Caco-2 (cell line): Measurements from ENCODE around the gene TRMT61A. TPM values are rescaled to one million over a fixed set of nuclear protein-coding genes. Genes with fewer than 3 reads are reported as not detected.

Source experiments
- BruUV-seq: library from RNA; stranded (reverse); fragments of 400-500 nt; replicated peaks from 2 replicates; lab custom pipeline; 2021; lab: Mats Ljungman, UMichigan
- CTCF ChIA-PET: fragments of 300-600 bp; sonication (Branson Sonifier 250); formaldehyde crosslinking; loops from one replicate; lab custom pipeline; 2022; ENCODE audit warnings: antibody characterized with exemption; lab: Charles Lee
- POLR2A ChIA-PET: fragments of 300-600 bp; sonication (Branson Sonifier 250); formaldehyde crosslinking; loops from one replicate; lab custom pipeline; 2022; ENCODE audit warnings: antibody characterized with exemption; lab: Charles Lee
- DNase-seq, 2 experiments: peaks; one replicate each; pipeline versions ENCODE4 v3.0.0 to v3.0.0-alpha.2; 2020 to 2022
- H3K27me3 ChIP-seq: replicated peaks from 2 replicates; pipeline ENCODE4 v1.6.0; 2011; ENCODE audit warnings: low read length; ENCODE audit not compliant: control insufficient read depth, insufficient read depth
- H3K36me3 ChIP-seq: 2 replicates; pipeline ENCODE4 v1.5.1; 2011; ENCODE audit warnings: low read length; ENCODE audit not compliant: control insufficient read depth, insufficient read depth
- H3K4me1 ChIP-seq: fragments of 250-450 bp; sonication (Bioruptor Pico); 2 replicates; pipeline ENCODE4 v1.5.1; 2020; ENCODE audit warnings: mild to moderate bottlenecking
- H3K4me3 ChIP-seq: 2 replicates; pipeline ENCODE4 v1.5.1; 2011; ENCODE audit warnings: low read depth, mild to moderate bottlenecking, control low read depth, low read length
- H3K9me3 ChIP-seq: fragments of 250-450 bp; sonication (Bioruptor Pico); 2 replicates; pipeline ENCODE4 v1.5.1; 2020; ENCODE audit warnings: mild to moderate bottlenecking, moderate library complexity
- H3K27ac Mint-ChIP-seq: one replicate; pipeline ENCODE4 v1.8.0; 2022; ENCODE audit warnings: mixed read lengths; ENCODE audit not compliant: unreplicated experiment
- H3K27me3 Mint-ChIP-seq: one replicate; pipeline ENCODE4 v1.8.0; 2022; ENCODE audit warnings: mixed read lengths; ENCODE audit not compliant: insufficient read depth, unreplicated experiment
- H3K36me3 Mint-ChIP-seq: one replicate; pipeline ENCODE4 v1.8.0; 2022; ENCODE audit warnings: mild to moderate bottlenecking, mixed read lengths; ENCODE audit not compliant: insufficient read depth, unreplicated experiment
- H3K4me1 Mint-ChIP-seq: one replicate; pipeline ENCODE4 v1.8.0; 2022; ENCODE audit warnings: low read depth, mixed read lengths; ENCODE audit not compliant: unreplicated experiment
- H3K4me3 Mint-ChIP-seq: one replicate; pipeline ENCODE4 v1.8.0; 2022; ENCODE audit warnings: mild to moderate bottlenecking, moderate library complexity, mixed read lengths; ENCODE audit not compliant: unreplicated experiment
- H3K9me3 Mint-ChIP-seq: one replicate; pipeline ENCODE4 v1.8.0; 2022; ENCODE audit warnings: mixed read lengths; ENCODE audit not compliant: unreplicated experiment
- CTCF ChIP-seq, 2 experiments: fragments of 200-600 bp in 1 of 2; IDR thresholded peaks; 1 replicate in 1 of 2; 2 replicates in 1 of 2; pipeline versions ENCODE4 v1.5.1 to v1.8.0; 2011 to 2022; ENCODE audit warnings: antibody characterized with exemption in 1 of 2, control low read depth in 1 of 2, inconsistent platforms in 1 of 2, low read depth in 1 of 2, low read length in 1 of 2, mild to moderate bottlenecking in 1 of 2, moderate library complexity in 1 of 2; ENCODE audit not compliant: insufficient read depth in 1 of 2, severe bottlenecking in 1 of 2, unreplicated experiment in 1 of 2
- intact Hi-C: fragments of 100-400 bp; cut with micrococcal nuclease; formaldehyde crosslinking; loops from one replicate; pipeline ENCODE4 v1.10.0; 2022; ENCODE audit not compliant: unreplicated experiment
- total RNA-seq: library from RNA; stranded (reverse); gene quantifications from 2 replicates; pipeline ENCODE4 v1.2.3, GENCODE V29; 2022

Gene TRMT61A
- total RNA-seq, 1 experiment from 2014 or later, result 22.3 TPM

GRCh38 chr14:103578401-103579075, 49.5 kb downstream of the TRMT61A start:
- ChIA-PET CTCF (no interaction called here), POLR2A (no interaction called here)
- intact Hi-C loops, result loop anchor here (10.0 kb wide), 1 partner anchor 86 kb away; no protein-coding TSS in a partner anchor
- peaks cover 51% of the 10 kb centered on the region for H3K36me3 Mint-ChIP-seq
- Histone ChIP-seq H3K36me3 (peaks cover 3% of the 10 kb centered on the region), H3K27me3 (no peaks in the 10 kb centered on the region), H3K4me3 (no peak overlapping the region), H3K4me1 (no peaks in the 10 kb centered on the region), H3K9me3 (no peaks in the 10 kb centered on the region)
- DNase-seq, result no peak
- H3K27ac Mint-ChIP-seq, result no peak overlapping the region
- TF ChIP-seq CTCF (IDR thresholded peaks at IDR 0.05; ENCODE audit: insufficient read depth in 1 of 2, low read depth in 1 of 2, low read length in 1 of 2, severe bottlenecking in 1 of 2, unreplicated experiment in 1 of 2), result no peak
- no TSS peak for BruUV-seq
- H3K4me3 Mint-ChIP-seq, result no peak overlapping the region
- H3K9me3 Mint-ChIP-seq, result no peaks in the 10 kb centered on the region
- no peaks in the 10 kb centered on the region for H3K27me3 Mint-ChIP-seq
- no peaks in the 10 kb centered on the region for H3K4me1 Mint-ChIP-seq

- Histone ChIP-seq H3K36me3 (no peaks in the 10 kb centered on the region; the same call in 1 of the 2 replicates), H3K27me3 (no peaks in the 10 kb centered on the region), H3K4me3 (no peak overlapping the region), H3K4me1 (no peaks in the 10 kb centered on the region), H3K9me3 (no peaks in the 10 kb centered on the region)
- TF ChIP-seq CTCF (IDR thresholded peaks at IDR 0.05; ENCODE audit: insufficient read depth in 1 of 2, low read depth in 1 of 2, low read length in 1 of 2, severe bottlenecking in 1 of 2, unreplicated experiment in 1 of 2), result no peak
- BruUV-seq, result no TSS peak
- Mint-ChIP-seq H3K27ac (no peak overlapping the region), H3K27me3 (no peaks in the 10 kb centered on the region), H3K9me3 (no peaks in the 10 kb centered on the region), H3K4me1 (no peaks in the 10 kb centered on the region), H3K36me3 (peaks cover 41% of the 10 kb centered on the region), H3K4me3 (no peak overlapping the region)
- CTCF ChIA-PET, result no interaction called here
- POLR2A ChIA-PET, result no interaction called here
- DNase-seq, result no peak
- intact Hi-C loops, result no loop called here
These were observed 52.2 kb downstream of the TRMT61A start for GRCh38 chr14:103581206-103581605.

GRCh38 chr14:103581954-103582703, 53.1 kb downstream of the TRMT61A start:
- intact Hi-C loops, result no loop called here
- H3K4me3 Mint-ChIP-seq, result no peak overlapping the region
- no peaks in the 10 kb centered on the region for H3K9me3 ChIP-seq
- H3K27me3 Mint-ChIP-seq, result no peaks in the 10 kb centered on the region
- no peaks in the 10 kb centered on the region; the same call in 1 of the 2 replicates for H3K36me3 ChIP-seq
- no peak for DNase-seq
- no peak overlapping the region for H3K4me3 ChIP-seq
- no peaks in the 10 kb centered on the region for H3K9me3 Mint-ChIP-seq
- no peaks in the 10 kb centered on the region for H3K4me1 ChIP-seq
- BruUV-seq, result no TSS peak
- TF ChIP-seq CTCF (IDR thresholded peaks at IDR 0.05; ENCODE audit: insufficient read depth in 1 of 2, low read depth in 1 of 2, low read length in 1 of 2, severe bottlenecking in 1 of 2, unreplicated experiment in 1 of 2), result no peak
- peaks cover 38% of the 10 kb centered on the region for H3K36me3 Mint-ChIP-seq
- H3K4me1 Mint-ChIP-seq, result no peaks in the 10 kb centered on the region
- ChIA-PET CTCF (no interaction called here), POLR2A (no interaction called here)
- H3K27me3 ChIP-seq, result no peaks in the 10 kb centered on the region
- no peak overlapping the region for H3K27ac Mint-ChIP-seq
